SK-N-MC (cell line): ENCODE measurements around the gene FBXO17.
A peak's percentile ranks its signal among the peaks of the same experiment; 100 is the strongest.
"Not testable (repeated sequence)": the region's sequence is repeated elsewhere in the genome, so short reads cannot be mapped to it uniquely, and the experiment has no call there.

Experiments
- DNase-seq: peaks from one replicate; pipeline ENCODE4 v3.0.0-alpha.2; 2011; ENCODE audit warnings: low read depth, low spot score
- H3K27ac ChIP-seq: fragments of 200-600 bp; sonication (generic); 2 replicates; pipeline ENCODE4 v1.5.1; 2016; ENCODE audit warnings: mixed run types
- H3K36me3 ChIP-seq: fragments of 200-600 bp; sonication (generic); 2 replicates; pipeline ENCODE4 v1.6.1; 2017; ENCODE audit warnings: antibody characterized with exemption, low read length, mixed read lengths; ENCODE audit not compliant: insufficient read depth
- H3K4me3 ChIP-seq: fragments of 200-600 bp; sonication (generic); 2 replicates; pipeline ENCODE4 v1.5.1; 2016
- H3K9ac ChIP-seq: fragments of 200-600 bp; sonication (generic); 2 replicates; pipeline ENCODE4 v1.8.0; 2017; ENCODE audit warnings: mixed run types, mixed read lengths; ENCODE audit not compliant: insufficient read length
- H3K9me3 ChIP-seq: fragments of 200-600 bp; sonication (generic); 2 replicates; pipeline ENCODE4 v1.6.1; 2017; ENCODE audit warnings: low read depth, mild to moderate bottlenecking, antibody characterized with exemption, low read length, moderate library complexity, mixed read lengths
- EZH2 ChIP-seq: fragments of 200-600 bp; sonication (generic); IDR thresholded peaks from one replicate; pipeline ENCODE4 v1.6.1; 2017; ENCODE audit warnings: antibody characterized with exemption
- FOXP2 ChIP-seq: optimal IDR thresholded peaks from 2 replicates; pipeline ENCODE3; 2011; ENCODE audit warnings: mild to moderate bottlenecking, moderate library complexity; ENCODE audit not compliant: insufficient read depth; ENCODE audit errors: extremely low read length, control extremely low read depth
- POLR2AphosphoS5 ChIP-seq: IDR thresholded peaks from 2 replicates; pipeline ENCODE4 v1.6.1; 2012; ENCODE audit warnings: mild to moderate bottlenecking, low read depth, low read length, borderline replicate concordance

FBXO17 gene

DNA sequence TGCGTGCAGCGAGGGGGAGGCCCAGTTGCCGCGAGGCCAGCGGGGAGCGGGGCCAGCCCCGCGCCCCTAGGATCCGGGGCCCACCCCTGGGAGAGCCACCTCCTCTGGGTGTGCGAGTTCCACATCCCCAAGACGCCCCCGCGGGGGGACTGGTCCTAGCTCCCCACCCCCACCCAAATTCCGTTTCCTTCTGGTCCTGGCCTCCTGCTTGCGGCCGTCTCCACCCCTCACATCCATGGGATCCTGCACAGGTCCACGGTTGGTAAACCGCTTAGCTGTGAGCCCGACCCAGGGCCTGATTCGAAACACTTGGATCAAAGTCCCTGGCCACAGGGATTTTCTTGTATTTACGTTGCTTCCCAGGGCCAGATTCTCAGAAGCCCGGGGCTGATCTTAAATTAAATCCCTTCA is 324 bp upstream of the FBXO17 start:
- DNase-seq: no peak
- Histone ChIP-seq H3K9ac (peak overlapping the region; percentile 69), H3K4me3 (peak overlapping the region; percentile 99), H3K9me3 (no peaks in the 10 kb centered on the region), H3K27ac (peak overlapping the region; percentile 89), H3K36me3 (no peaks in the 10 kb centered on the region; the same call in 1 of the 2 replicates)
- no peak for TF ChIP-seq EZH2
- TF ChIP-seq POLR2AphosphoS5: no peak
- TF ChIP-seq FOXP2: no peak

- Histone ChIP-seq H3K27ac (peak overlapping the region; percentile 92), H3K4me3 (peak overlapping the region; percentile 99), H3K36me3 (no peaks in the 10 kb centered on the region; the same call in 1 of the 2 replicates), H3K9me3 (no peaks in the 10 kb centered on the region), H3K9ac (peak overlapping the region; percentile 89)
- DNase-seq: peak; percentile 6
- TF ChIP-seq POLR2AphosphoS5 (no peak), FOXP2 (no peak), EZH2 (no peak)
Measured at GRCh38 chr19:38974624-38975213, 823 bp downstream of the FBXO17 start.

DNA sequence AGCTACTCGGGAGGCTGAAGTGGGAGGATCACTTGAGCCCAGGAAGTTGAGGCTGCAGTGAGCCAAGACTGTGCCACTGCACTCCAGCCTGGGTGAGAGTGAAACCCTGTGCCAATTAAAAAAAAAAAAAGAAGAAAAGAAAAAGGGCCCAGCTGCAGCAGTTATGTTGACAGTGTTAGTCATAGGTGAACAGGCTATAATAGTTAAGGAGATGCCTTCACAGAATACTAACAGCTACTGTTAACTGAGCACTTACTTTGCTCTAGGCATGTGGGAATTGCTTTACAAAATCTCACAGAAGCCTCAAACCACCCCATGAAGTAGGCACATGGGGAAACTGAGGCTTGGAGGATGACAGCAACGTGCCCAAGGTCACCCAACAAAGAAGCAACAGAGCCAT is 3.9 kb downstream of the FBXO17 start:
- no peak overlapping the region for H3K27ac ChIP-seq
- H3K36me3 ChIP-seq: peaks cover 4% of the 10 kb centered on the region; the same call in 1 of the 2 replicates
- no peak overlapping the region for H3K4me3 ChIP-seq
- H3K9ac ChIP-seq: no peak overlapping the region
- no peaks in the 10 kb centered on the region for H3K9me3 ChIP-seq
- no peak for DNase-seq
- TF ChIP-seq POLR2AphosphoS5: no peak
- no peak for TF ChIP-seq EZH2
- TF ChIP-seq FOXP2: no peak

GRCh38 chr19:38970664-38971532 is 4.6 kb downstream of the FBXO17 start:
- Histone ChIP-seq H3K27ac (no peak overlapping the region), H3K4me3 (no peak overlapping the region), H3K9ac (no peak overlapping the region), H3K9me3 (no peaks in the 10 kb centered on the region), H3K36me3 (peaks cover 4% of the 10 kb centered on the region; the same call in 1 of the 2 replicates)
- DNase-seq: no peak
- TF ChIP-seq EZH2 (no peak), FOXP2 (no peak), POLR2AphosphoS5 (no peak)

- H3K9me3 ChIP-seq, H3K4me3 ChIP-seq, DNase-seq, H3K9ac ChIP-seq, H3K27ac ChIP-seq, H3K36me3 ChIP-seq: not testable (repeated sequence)
Measured at GRCh38 chr19:38966149-38966548, 9.4 kb downstream of the FBXO17 start.

- no peak for DNase-seq
- no peak overlapping the region for H3K4me3 ChIP-seq
- H3K9ac ChIP-seq: no peak overlapping the region
- H3K36me3 ChIP-seq: peaks cover 7% of the 10 kb centered on the region; the same call in 1 of the 2 replicates
- no peak overlapping the region for H3K27ac ChIP-seq
- no peaks in the 10 kb centered on the region for H3K9me3 ChIP-seq
- TF ChIP-seq FOXP2 (no peak), EZH2 (no peak), POLR2AphosphoS5 (no peak)
Measured at GRCh38 chr19:38964738-38965137, 10.8 kb downstream of the FBXO17 start.

- Histone ChIP-seq H3K36me3 (peaks cover 6% of the 10 kb centered on the region; the same call in 1 of the 2 replicates), H3K27ac (no peak overlapping the region), H3K4me3 (no peak overlapping the region), H3K9me3 (no peaks in the 10 kb centered on the region), H3K9ac (no peak overlapping the region)
- TF ChIP-seq FOXP2: no peak
- no peak for TF ChIP-seq EZH2
- no peak for TF ChIP-seq POLR2AphosphoS5
- no peak for DNase-seq
Measured at GRCh38 chr19:38959618-38960017, 15.9 kb downstream of the FBXO17 start.

DNA sequence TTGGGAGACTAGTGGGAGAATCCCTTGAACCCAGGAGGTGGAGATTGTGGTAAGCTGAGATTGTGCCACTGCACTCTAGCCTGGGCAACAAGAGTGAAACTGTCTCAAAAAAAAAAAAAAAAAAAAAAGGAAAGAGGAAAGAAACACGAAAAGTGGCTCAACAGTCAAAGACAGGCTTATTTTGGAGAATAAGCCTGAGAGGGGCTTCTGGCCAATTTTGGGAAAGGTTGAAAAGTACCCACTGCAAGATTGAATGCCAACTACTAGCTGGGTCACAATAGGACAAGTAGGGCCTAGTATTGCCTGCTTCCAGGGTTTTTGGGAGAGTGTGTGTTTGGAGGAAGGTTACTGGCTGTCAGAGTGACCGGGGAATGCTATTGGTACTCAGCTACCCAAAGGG is 17.2 kb downstream of the FBXO17 start:
- no peaks in the 10 kb centered on the region for H3K9me3 ChIP-seq
- DNase-seq: no peak

GRCh38 chr19:38956264-38956663 is 19.3 kb downstream of the FBXO17 start:
- TF ChIP-seq POLR2AphosphoS5 (no peak), FOXP2 (no peak), EZH2 (no peak)
- DNase-seq: no peak
- Histone ChIP-seq H3K9me3 (no peaks in the 10 kb centered on the region), H3K27ac (no peak overlapping the region), H3K4me3 (no peak overlapping the region), H3K36me3 (peaks cover 3% of the 10 kb centered on the region; the same call in 1 of the 2 replicates), H3K9ac (no peak overlapping the region)

More for the DNA sequence above, 17.2 kb downstream of the FBXO17 start:
- H3K27ac ChIP-seq: no peak overlapping the region
- TF ChIP-seq FOXP2: no peak
- TF ChIP-seq POLR2AphosphoS5: no peak
- no peak for TF ChIP-seq EZH2
- peaks cover 3% of the 10 kb centered on the region; the same call in 1 of the 2 replicates for H3K36me3 ChIP-seq
- H3K4me3 ChIP-seq: no peak overlapping the region
- H3K9ac ChIP-seq: no peak overlapping the region
